Ovary (tissue), 9 donors: ENCODE results near the gene EPHB6. TPM values are rescaled to one million over a fixed set of nuclear protein-coding genes. Genes with fewer than 3 reads are reported as not detected.

Source experiments
- DNase-seq, 5 donors: peaks; one replicate each; pipeline ENCODE4 v3.0.0-alpha.2; 2019 to 2020
- H3K27ac ChIP-seq, 2 donors: fragments of 200-600 bp; one replicate each; pipeline versions ENCODE4 v1.5.1 to v1.8.0; 2019 to 2022
- H3K27me3 ChIP-seq: fragments of 200-600 bp; one replicate; pipeline ENCODE4 v1.8.0; 2022
- H3K36me3 ChIP-seq: fragments of 200-600 bp; sonication (generic); one replicate; pipeline ENCODE4 v1.5.1; 2019
- H3K4me1 ChIP-seq: one replicate; pipeline ENCODE4 v1.8.1; 2013; ENCODE audit warnings: mild to moderate bottlenecking, moderate library complexity; ENCODE audit not compliant: insufficient read depth
- H3K4me3 ChIP-seq: fragments of 200-600 bp; sonication (generic); one replicate; pipeline ENCODE4 v1.5.1; 2017
- H3K9me3 ChIP-seq, 2 donors: fragments of 200-600 bp in 1 of 2; sonication (generic) in 1 of 2; one replicate each; pipeline versions ENCODE4 v1.5.1 to v1.8.1; 2013 to 2019; ENCODE audit warnings: mild to moderate bottlenecking in 1 of 2, moderate library complexity in 1 of 2
- CTCF ChIP-seq, 3 donors: fragments of 450-650 bp in 2 of 3; fragments of 200-600 bp in 1 of 3; IDR thresholded peaks; one replicate each; pipeline versions ENCODE4 v1.5.1 to v1.8.0; 2016 to 2022; ENCODE audit warnings: antibody characterized with exemption in 3 of 3, mild to moderate bottlenecking in 1 of 3
- EP300 ChIP-seq: sonication (generic); formaldehyde crosslinking; IDR thresholded peaks from one replicate; pipeline ENCODE4 v1.6.1; 2017; ENCODE audit warnings: antibody characterized with exemption
- POLR2A ChIP-seq: fragments of 450-650 bp; IDR thresholded peaks from one replicate; pipeline ENCODE4 v1.6.1; 2017; ENCODE audit warnings: antibody characterized with exemption, mild to moderate bottlenecking, moderate library complexity
- WGBS, 3 donors: extraction: QIAGEN DNeasy Blood & Tissue Kit in 1 of 3; methylation state at CpG; one replicate each; pipeline versions ENCODE4 v1.1.5 to v1.1.7; 2013 to 2017; 5-methylcytosine and 5-hydroxymethylcytosine counted together
- intact Hi-C, 4 donors: fragments of 100-400 bp; cut with DNase I; formaldehyde crosslinking; loops; one replicate each; pipeline versions ENCODE4 v1.11.0 to v1.15.1; 2022 to 2023
- polyA plus RNA-seq, 2 donors: library from polyadenylated mRNA; stranded (reverse); fragments of 200-250 nt in 1 of 2; fragments of 350-450 nt in 1 of 2; fragmentation: Illumina TruSeq in 1 of 2; extraction: RNeasy Lipid Tissue Mini Kit (QIAGEN cat#74804) in 1 of 2; gene quantifications; one replicate each; pipeline ENCODE4 v1.2.3, GENCODE V29; 2013 to 2014
- total RNA-seq, 7 donors: library from RNA; depleted of rRNA in 2 of 7; stranded (reverse); fragments of >200 nt in 2 of 7; fragmentation: NEBNext Ultra II Directional in 3 of 7; extraction: Animal tissue kit (Norgen Biotek cat#: 25700) in 3 of 7; gene quantifications; one replicate each; pipeline versions ENCODE4 v1.1.0 to v1.2.4, GENCODE V29; 2016 to 2023
- donor health status: DM: no; HTN: no; CAD: no; lungs with moderate emphysema.
- donor health status: DM: no; HTN: no; CAD: no.
- donor health status: Bipolar disorder and iron deficiency.
- donor health status: DM: yes; HTN: yes; CAD: no.
- donor health status: DM: no; HTN: no; CAD: no.
- donor health status: DM: yes; HTN: yes; CAD: no.

EPHB6 gene
- total and polyA plus RNA-seq, 9 donors, result 10.7 to 41.1 (median 28.5) TPM

- Histone ChIP-seq H3K4me1 (no peaks in the 10 kb centered on the region), H3K9me3 (no peaks in the 10 kb centered on the region), H3K27ac (no peak overlapping the region), H3K4me3 (no peak overlapping the region), H3K27me3 (no peaks in the 10 kb centered on the region), H3K36me3 (no peaks in the 10 kb centered on the region)
- TF ChIP-seq CTCF (IDR thresholded peaks at IDR 0.05) (no peak), POLR2A (no peak), EP300 (no peak)
- intact Hi-C loops, result no loop called here
- 75 to 86% (median 75%) methylated on average over 4 of the region's 4 CpGs for WGBS, 3 donors
- no peak for DNase-seq
Observed at GRCh38 chr7:142867097-142867378, 12.2 kb downstream of the EPHB6 start.

GRCh38 chr7:142867398-142868187, 12.7 kb downstream of the EPHB6 start:
- no peaks in the 10 kb centered on the region for H3K4me1 ChIP-seq
- H3K27me3 ChIP-seq, result no peaks in the 10 kb centered on the region
- no peak overlapping the region for H3K27ac ChIP-seq
- DNase-seq, result no peak
- H3K36me3 ChIP-seq, result no peaks in the 10 kb centered on the region
- intact Hi-C loops, result no loop called here
- H3K9me3 ChIP-seq, result no peaks in the 10 kb centered on the region
- WGBS, 3 donors, result 79 to 84% (median 83%) methylated on average over 18 of the region's 18 CpGs
- no peak overlapping the region for H3K4me3 ChIP-seq
- TF ChIP-seq EP300, result no peak
- no peak for TF ChIP-seq CTCF (IDR thresholded peaks at IDR 0.05)
- no peak for TF ChIP-seq POLR2A

- Histone ChIP-seq H3K36me3 (no peaks in the 10 kb centered on the region), H3K4me3 (no peak overlapping the region), H3K27ac (no peak overlapping the region), H3K27me3 (no peaks in the 10 kb centered on the region), H3K4me1 (no peaks in the 10 kb centered on the region), H3K9me3 (no peaks in the 10 kb centered on the region)
- WGBS, 3 donors, result 84 to 90% (median 89%) methylated on average over 29 to 31 of the region's 31 CpGs
- intact Hi-C loops, result no loop called here
- no peak for TF ChIP-seq EP300
- no peak for TF ChIP-seq CTCF (IDR thresholded peaks at IDR 0.05)
- TF ChIP-seq POLR2A, result no peak
- no peak for DNase-seq
Observed at GRCh38 chr7:142868188-142868985, 13.5 kb downstream of the EPHB6 start.

GRCh38 chr7:142868986-142869415, 14.1 kb downstream of the EPHB6 start:
- DNase-seq, result no peak

More at GRCh38 chr7:142868986-142869415, 14.1 kb downstream of the EPHB6 start:
- Histone ChIP-seq H3K4me3 (no peak overlapping the region), H3K36me3 (no peaks in the 10 kb centered on the region), H3K4me1 (no peaks in the 10 kb centered on the region), H3K27ac (no peak overlapping the region), H3K9me3 (no peaks in the 10 kb centered on the region), H3K27me3 (no peaks in the 10 kb centered on the region)
- 91 to 96% (median 91%) methylated on average over 11 of the region's 11 CpGs for WGBS, 3 donors
- intact Hi-C loops, result no loop called here
- TF ChIP-seq EP300 (no peak), POLR2A (no peak), CTCF (IDR thresholded peaks at IDR 0.05) (no peak)
